CD4-positive, alpha-beta T cell treated with Interleukin-15 for 4 hours (primary cell): Measurements from ENCODE around the gene CTIF.
"Not testable (repeated sequence)": the region's sequence is repeated elsewhere in the genome, so short reads cannot be mapped to it uniquely, and the experiment has no call there.

Source experiments
- DNase-seq: peaks from one replicate; pipeline ENCODE4 v3.0.0-alpha.2; 2020; ENCODE audit warnings: low spot score

The CTIF gene

GRCh38 chr18:48868468-48869466 is 329.9 kb downstream of the CTIF start:
- peak; percentile 62 for DNase-seq

DNA sequence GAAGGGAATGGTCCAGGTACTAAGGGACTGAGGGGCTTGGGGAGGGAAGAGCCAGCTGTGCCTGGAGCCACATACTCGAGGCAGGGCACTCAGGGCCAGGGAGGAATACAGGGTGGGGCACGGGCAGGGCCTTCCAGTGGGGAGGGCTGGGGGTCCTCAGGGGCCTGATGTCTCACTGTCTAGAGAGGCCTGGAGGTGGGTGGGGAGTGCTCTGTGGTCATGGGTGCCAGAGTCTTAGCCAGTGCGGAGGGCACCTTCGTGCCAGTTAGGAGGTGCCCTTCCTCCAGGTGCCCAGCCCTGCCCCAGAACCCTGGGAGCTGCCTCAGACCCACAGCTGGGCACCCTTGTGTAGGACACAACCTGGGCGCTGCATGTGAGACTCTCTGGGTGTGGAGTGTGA is 330.8 kb downstream of the CTIF start:
- no peak for DNase-seq

DNA sequence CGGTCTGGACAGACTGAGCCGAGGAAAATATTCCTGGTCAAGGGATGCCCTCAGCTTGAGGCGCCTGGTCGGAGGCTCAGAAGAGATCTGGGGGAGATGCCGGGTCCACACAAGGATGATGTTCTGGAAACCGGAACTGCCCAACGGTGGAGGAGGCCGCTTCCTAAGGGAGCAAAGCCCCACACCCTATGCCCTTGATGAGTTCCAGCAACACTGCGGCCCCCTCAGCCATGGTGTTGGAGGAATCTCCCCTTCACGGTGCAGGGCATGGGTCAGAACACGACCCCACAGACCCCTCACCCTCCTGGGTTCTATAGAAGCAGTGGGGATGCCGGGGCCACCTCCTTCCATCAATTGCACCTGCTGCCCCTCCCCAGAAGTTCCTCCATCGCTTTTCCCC is 332.1 kb downstream of the CTIF start:
- DNase-seq, result not testable (repeated sequence)

GRCh38 chr18:48871391-48872166 is 332.7 kb downstream of the CTIF start:
- no peak for DNase-seq

DNA sequence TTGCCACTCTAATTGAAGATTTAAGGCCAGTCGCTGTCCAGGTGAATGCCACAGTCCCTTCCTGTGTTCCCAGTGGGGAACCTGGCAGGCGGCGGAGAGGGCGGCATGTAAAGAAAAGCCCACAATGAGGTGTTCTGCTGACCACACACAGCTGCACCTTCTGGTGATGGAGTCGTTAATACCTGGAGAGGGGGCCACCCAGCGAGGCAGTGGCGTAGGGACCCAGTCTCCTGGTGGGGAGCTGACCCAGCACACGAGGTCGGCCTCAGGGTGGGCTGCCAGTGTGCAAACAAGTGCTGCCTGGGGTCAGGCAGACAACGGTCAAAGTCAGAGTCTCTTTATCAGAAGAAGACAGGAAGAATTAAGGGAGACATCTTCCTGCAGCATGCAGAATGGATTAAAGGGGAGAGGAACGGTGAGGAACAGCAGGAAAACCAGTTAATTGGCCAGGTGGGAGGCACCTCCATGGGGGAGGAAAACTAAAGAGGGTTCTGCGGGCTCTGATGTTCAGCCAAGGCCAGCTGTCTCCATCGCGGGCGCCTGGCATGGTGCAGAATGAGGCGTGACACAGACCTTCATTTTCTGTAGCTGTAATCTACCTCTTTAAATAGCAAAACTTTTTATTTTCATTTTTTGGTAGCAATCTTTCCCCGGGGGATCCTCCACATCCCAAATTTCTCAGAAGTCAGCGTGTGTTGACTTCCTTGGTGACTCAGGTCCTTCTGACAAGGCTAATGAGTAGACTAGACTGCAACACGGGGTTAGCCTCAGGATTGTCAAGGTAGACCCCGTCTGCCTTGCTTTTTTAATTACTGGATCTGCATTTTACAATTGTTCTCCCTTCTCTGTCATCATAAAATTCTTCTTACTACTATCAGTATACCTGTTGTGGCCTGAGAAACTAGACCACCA is 333.7 kb downstream of the CTIF start:
- DNase-seq, result no peak

- no peak for DNase-seq
Measured at GRCh38 chr18:48874233-48874632, 335.4 kb downstream of the CTIF start.

DNA sequence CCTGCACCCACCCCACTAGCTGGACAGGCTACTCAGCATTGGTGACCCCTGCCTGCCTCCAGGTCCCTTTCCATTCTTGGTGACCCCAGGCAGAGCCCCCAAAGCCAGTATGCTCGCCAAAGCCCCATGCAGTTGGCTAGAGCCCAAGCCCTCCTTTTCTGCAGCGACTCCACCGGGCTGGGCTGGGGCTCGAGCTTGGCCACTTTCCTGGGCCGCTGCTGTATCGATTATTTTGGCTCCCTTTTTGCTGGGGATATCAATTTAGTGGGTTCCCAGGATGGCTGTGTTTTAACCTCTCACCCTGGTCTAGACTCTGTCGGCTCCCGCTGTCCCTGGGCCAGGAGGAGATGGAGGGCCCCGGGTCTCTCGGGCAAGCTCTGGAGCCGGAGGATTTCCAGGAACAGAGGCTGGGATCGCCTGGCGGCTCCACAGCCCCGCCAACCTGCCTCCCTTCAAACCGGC is 335.9 kb downstream of the CTIF start:
- no peak for DNase-seq

DNA sequence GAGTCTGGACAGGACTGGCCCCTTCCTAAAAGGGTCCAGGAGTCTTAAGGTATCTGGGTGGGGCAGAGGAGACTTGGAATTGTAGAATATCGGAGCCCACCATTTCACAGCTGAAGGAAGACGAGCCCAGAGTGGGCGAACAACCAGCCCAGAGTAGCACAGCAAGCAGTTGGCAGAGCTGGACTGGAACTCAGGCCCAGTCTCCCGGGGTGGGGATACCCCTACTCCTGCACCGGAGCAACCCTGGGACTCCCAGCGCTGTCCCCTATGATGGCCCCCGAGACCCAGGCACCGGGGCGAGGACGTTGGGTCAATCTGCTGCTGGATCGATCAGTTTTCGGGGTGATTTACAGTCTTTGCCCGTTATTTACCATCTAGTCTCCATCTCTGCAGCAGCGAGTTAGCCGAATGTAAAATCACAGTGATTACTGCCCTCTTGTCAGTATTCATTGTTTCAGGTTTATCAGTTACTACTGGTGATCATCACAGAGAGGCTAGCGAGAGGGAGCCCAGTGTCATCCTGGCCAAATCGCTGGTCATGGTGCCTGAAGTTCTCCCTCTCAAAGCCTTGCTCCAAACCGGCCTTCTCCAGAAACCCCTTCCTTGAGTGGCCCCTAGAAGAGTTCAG is 336.6 kb downstream of the CTIF start:
- no peak for DNase-seq

DNA sequence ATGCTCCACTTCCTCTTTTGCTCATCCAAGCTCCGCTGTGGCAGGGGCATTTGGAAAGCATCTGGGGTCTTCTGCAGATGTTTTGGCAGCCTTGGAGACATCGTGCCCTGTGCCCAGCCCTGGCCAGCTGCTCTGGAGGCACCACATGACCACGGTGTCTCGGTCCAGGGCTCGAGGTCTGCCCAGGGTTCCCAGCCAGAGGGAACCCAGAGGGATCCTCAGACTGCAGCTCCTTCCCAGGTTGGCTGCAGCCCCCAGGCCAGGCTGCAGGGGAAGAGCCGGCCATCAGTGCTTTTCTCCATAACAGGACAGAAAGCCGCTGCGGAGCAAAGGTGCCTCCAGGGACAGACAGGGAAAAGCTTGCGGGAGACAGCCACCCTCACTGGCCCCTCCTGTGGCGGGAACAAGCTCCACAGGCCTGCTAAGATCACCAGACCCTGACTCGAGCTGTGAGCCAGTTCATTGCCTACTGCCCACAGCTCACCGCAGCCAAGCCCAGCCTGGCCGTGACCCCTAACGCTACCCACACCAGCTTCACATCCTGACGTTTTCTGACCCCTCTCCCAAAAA is 337.2 kb downstream of the CTIF start:
- no peak for DNase-seq

DNA sequence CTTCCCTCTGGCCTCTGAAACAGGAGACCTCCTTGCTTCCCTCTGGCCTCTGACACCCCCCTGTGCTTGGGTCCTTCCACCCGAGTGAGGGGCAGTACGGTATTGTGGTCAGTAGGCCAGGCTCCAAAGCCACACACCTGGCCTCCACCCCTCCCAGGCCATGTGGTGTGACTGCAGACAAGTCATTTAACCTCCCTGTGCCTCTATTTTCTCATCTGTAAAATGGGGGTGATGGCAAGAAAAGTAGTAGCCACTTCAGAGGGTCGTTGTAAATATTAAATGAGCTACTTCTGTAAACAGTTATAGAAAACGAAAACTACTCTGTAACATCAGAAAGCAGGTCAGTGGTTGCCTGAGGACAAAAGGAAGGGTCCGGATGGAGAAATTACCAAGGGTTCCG is 337.8 kb downstream of the CTIF start:
- no peak for DNase-seq

DNA sequence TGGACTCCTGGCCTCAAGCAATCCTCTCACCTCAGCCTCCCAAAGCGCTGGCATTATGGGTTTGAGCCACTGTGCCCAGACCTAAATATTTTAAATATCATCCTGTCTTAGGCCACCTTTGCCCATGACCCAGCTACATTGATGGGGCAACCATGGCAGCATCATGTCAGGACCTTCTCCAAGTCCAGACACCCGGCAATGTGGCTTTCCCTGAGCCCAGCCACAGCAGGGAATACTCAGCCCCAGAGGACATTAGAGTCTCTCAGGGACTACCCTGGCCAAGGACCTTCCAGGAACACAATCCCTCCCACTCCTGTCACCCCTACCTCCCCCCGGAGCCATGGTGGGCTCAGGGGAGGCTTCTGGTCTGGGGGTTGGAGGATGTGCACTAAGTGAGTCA is 339.1 kb downstream of the CTIF start:
- no peak for DNase-seq

DNA sequence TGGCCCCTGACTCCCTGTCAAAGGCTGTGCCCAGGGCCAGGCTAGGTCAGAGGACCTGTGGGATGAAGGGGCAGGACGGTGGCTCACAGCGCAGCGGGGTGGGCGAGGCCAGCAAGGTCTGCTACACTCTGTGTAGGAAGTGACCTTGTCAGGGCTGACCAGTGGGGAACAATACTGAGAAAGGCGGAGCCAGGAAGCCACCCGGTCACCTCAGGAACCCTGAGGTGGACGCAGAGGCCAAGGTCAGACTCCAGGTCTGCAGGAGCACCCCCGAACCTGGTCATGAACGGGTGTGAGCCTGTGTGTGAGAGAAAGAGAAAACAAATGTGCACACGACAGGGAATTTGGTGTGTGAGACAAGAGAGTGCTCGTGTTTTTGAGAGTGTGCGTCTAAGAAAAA is 339.6 kb downstream of the CTIF start:
- no peak for DNase-seq

DNA sequence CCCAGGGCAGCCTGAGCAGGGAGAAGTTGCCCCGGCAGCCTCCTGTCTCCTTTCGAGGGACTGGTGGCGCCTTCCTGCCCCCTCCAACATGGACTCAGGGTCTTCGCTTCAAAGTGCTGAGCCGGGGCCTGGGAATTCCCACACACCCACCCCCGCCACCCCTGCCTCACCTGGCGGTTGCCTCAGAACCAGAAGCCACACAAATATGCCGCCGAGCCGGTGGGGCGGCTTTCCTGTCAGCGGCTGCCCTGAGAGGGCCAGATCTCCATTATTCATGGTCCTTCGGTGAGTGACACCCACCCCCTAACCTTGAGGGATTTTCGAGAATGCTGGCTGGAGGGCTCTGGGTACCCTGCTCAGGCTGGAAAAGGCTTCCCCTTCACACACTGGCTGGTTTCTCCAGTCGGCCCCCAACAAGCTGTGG is 340.2 kb downstream of the CTIF start:
- DNase-seq, result no peak

DNA sequence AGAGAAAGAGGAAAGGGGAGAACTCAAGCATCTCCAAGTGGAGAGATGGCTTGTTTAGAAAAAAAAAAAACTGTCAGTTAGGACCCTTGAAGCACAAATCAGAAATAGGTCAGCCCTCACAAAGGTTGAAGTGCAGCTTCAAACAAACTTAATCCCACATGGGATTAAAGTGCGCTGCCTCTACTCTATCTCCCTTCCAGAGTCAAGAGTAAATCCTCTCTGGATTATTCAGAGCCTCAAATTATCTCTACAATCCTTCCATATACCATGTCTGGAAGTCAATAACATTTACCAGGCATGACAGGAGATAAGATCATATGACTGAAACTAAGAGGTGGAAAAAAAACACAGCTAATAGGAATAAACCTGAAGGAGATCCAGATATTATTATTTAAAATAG is 342.1 kb downstream of the CTIF start:
- no peak for DNase-seq

DNA sequence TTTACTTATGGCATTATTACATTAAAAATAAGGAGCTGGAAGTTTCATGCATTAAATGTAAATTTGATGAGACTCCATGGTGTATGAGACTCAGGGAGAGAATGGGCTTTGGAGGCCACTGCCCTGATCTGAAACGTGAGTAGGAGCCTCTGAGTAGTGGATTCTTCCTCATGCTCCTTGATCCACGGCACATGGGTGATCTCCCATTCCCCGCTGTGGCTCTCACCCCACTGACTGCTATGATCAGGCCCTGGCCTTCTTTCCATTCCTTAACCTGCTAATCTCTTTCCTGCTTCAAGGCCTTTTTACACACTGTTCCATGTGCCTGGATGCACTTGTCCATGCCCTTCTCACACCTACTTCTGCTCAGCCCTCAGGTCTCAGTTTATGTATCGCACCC is 343.5 kb downstream of the CTIF start:
- DNase-seq, result no peak

DNA sequence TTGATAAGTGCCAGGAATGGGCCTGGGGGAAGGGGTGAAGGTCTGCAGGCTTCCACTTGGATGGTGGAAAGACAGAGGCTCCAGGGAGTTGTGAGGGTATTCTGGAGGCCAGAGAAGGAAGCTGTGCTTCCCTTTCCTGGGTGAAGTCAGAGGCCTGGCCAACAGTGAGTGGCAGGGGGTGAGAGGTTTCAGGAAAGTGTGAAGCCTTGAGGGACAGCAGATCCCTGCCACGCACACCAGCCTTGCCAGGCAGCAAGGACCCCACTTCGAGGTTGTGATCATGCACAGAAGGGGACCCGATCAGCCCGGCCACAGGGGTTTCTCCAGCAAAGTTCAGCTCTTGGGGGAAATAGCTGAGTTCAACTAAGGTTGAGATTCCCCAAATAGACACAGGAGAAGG is 345.5 kb downstream of the CTIF start:
- no peak for DNase-seq

GRCh38 chr18:48884771-48885170 is 345.9 kb downstream of the CTIF start:
- no peak for DNase-seq

DNA sequence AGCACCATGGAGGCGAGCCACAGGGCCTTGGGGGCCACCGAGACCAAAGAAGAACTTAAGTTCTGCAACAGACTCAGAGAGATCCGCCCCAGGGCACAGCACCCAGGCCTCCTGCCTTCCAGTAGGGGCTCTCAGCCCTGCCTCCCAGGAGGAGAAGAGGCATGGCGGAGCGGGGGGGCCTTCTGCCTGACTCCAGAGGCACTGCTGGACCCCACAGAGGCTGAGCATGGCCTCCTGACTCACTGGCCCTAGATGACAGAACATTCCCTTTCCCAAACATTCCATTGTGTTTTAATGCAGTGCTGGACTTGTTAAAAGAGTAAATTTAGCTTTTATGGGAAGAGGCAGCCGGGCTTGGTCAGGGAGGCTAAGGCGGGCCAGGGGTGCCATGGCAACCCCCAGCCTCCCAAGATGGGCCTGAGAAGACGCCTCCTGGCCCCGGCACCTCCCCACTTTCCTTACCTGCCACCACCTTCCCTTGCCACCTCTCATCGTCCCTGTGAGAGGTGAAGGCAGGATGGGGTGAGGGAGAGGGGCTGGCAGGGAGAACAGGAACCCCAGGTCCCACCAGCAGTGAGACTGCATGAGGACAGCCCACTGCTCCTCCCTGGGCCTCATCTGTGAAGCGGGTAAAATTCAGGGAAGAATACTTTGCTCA is 346.6 kb downstream of the CTIF start:
- DNase-seq, result no peak

- no peak for DNase-seq
Measured at GRCh38 chr18:48885924-48886400, 347.1 kb downstream of the CTIF start.

- no peak for DNase-seq
Measured at GRCh38 chr18:48886520-48887293, 347.9 kb downstream of the CTIF start.
